MCF 10A (cell line): ENCODE data around the gene TRPM4. TPM values are rescaled to one million over a fixed set of nuclear protein-coding genes. Genes with fewer than 3 reads are reported as not detected.

ENCODE experiments used
- BruUV-seq: library from RNA; stranded (reverse); fragments of 400-500 nt; replicated peaks from 2 replicates; lab custom pipeline; 2021; lab: Mats Ljungman, UMichigan
- CTCF ChIA-PET: fragments of 300-600 bp; sonication (Branson Sonifier 250); formaldehyde crosslinking; extraction: SDS; loops from one replicate; lab custom pipeline; 2021; ENCODE audit warnings: antibody characterized with exemption, inconsistent platforms; lab: Yijun Ruan, JAX
- POLR2A ChIA-PET: fragments of 300-600, 350-650 bp; sonication (Branson Sonifier 250); formaldehyde crosslinking; extraction: SDS; loops from one replicate; lab custom pipeline; 2020; ENCODE audit warnings: antibody characterized with exemption, inconsistent platforms; lab: Yijun Ruan, JAX
- DNase-seq: peaks from one replicate; pipeline ENCODE4 v3.0.0-alpha.2; 2018; ENCODE audit not compliant: unreplicated experiment
- H3K27ac Mint-ChIP-seq: one replicate; pipeline ENCODE4 v1.8.0; 2022; ENCODE audit warnings: mild to moderate bottlenecking, low read depth, mixed read lengths; ENCODE audit not compliant: unreplicated experiment
- H3K27me3 Mint-ChIP-seq: one replicate; pipeline ENCODE4 v1.8.0; 2022; ENCODE audit warnings: mixed read lengths; ENCODE audit not compliant: insufficient read depth, unreplicated experiment
- H3K36me3 Mint-ChIP-seq: one replicate; pipeline ENCODE4 v1.8.0; 2022; ENCODE audit warnings: mild to moderate bottlenecking, moderate library complexity, mixed read lengths; ENCODE audit not compliant: insufficient read depth, unreplicated experiment
- H3K4me1 Mint-ChIP-seq: one replicate; pipeline ENCODE4 v1.8.0; 2022; ENCODE audit warnings: mixed read lengths; ENCODE audit not compliant: insufficient read depth, unreplicated experiment
- H3K4me3 Mint-ChIP-seq: one replicate; pipeline ENCODE4 v1.8.0; 2022; ENCODE audit warnings: mild to moderate bottlenecking, moderate library complexity, mixed read lengths; ENCODE audit not compliant: unreplicated experiment
- H3K9me3 Mint-ChIP-seq: one replicate; pipeline ENCODE4 v1.8.0; 2022; ENCODE audit warnings: mixed read lengths; ENCODE audit not compliant: unreplicated experiment
- intact Hi-C: fragments of 100-400 bp; cut with micrococcal nuclease; formaldehyde crosslinking; loops from 2 replicates; pipeline ENCODE4 v1.14.1; 2022
- total RNA-seq: library from RNA; stranded (reverse); gene quantifications from 2 replicates; pipeline ENCODE4 v1.2.3, GENCODE V29; 2022
- TF ChIP-seq, protein P1 (sequence below): fragments of 200-600 bp; IDR thresholded peaks from one replicate; pipeline ENCODE4 v1.8.0; 2022; ENCODE audit warnings: antibody characterized with exemption, mild to moderate bottlenecking; ENCODE audit not compliant: unreplicated experiment

The TRPM4 gene
- total RNA-seq, 1 experiment from 2014 or later, result 21.2 TPM

DNA sequence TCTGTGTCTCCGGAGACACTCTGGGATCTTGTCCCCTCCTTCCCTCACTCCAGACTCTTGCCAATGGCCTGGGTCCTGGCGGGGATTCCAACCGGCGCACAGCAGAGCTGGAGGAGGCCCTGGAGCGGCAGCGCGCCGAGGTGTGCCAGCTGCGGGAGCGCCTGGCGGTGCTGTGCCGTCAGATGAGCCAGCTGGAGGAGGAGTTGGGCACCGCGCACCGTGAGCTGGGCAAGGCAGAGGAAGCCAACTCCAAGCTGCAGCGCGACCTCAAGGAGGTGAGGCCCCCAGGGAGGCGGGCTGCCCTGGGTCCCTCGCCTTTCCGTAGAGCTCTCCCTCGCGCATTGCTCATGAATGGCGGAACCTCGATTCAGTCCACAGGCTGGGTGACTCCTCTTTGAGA is 27.3 kb upstream of the TRPM4 start:
- H3K4me3 Mint-ChIP-seq, result no peak overlapping the region
- POLR2A ChIA-PET, result interaction anchor here (2.8 kb wide), 1 partner anchor 13 kb away, joined by 11 read pairs; no protein-coding TSS in a partner anchor
- H3K36me3 Mint-ChIP-seq, result peaks cover 16% of the 10 kb centered on the region
- no TSS peak for BruUV-seq
- CTCF ChIA-PET, result interaction anchor here (0.9 to 2.3 kb wide), 4 partner anchors 11 to 69 kb away, joined by 3 to 8 read pairs (median 6); partner anchors contain the start of gene PPFIA3
- no peaks in the 10 kb centered on the region for H3K9me3 Mint-ChIP-seq
- intact Hi-C loops, result no loop called here
- TF ChIP-seq, protein P1, sequence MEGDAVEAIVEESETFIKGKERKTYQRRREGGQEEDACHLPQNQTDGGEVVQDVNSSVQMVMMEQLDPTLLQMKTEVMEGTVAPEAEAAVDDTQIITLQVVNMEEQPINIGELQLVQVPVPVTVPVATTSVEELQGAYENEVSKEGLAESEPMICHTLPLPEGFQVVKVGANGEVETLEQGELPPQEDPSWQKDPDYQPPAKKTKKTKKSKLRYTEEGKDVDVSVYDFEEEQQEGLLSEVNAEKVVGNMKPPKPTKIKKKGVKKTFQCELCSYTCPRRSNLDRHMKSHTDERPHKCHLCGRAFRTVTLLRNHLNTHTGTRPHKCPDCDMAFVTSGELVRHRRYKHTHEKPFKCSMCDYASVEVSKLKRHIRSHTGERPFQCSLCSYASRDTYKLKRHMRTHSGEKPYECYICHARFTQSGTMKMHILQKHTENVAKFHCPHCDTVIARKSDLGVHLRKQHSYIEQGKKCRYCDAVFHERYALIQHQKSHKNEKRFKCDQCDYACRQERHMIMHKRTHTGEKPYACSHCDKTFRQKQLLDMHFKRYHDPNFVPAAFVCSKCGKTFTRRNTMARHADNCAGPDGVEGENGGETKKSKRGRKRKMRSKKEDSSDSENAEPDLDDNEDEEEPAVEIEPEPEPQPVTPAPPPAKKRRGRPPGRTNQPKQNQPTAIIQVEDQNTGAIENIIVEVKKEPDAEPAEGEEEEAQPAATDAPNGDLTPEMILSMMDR, result no peak
- H3K4me1 Mint-ChIP-seq, result peaks cover 10% of the 10 kb centered on the region
- H3K27me3 Mint-ChIP-seq, result no peaks in the 10 kb centered on the region
- DNase-seq, result no peak
- H3K27ac Mint-ChIP-seq, result no peak overlapping the region

DNA sequence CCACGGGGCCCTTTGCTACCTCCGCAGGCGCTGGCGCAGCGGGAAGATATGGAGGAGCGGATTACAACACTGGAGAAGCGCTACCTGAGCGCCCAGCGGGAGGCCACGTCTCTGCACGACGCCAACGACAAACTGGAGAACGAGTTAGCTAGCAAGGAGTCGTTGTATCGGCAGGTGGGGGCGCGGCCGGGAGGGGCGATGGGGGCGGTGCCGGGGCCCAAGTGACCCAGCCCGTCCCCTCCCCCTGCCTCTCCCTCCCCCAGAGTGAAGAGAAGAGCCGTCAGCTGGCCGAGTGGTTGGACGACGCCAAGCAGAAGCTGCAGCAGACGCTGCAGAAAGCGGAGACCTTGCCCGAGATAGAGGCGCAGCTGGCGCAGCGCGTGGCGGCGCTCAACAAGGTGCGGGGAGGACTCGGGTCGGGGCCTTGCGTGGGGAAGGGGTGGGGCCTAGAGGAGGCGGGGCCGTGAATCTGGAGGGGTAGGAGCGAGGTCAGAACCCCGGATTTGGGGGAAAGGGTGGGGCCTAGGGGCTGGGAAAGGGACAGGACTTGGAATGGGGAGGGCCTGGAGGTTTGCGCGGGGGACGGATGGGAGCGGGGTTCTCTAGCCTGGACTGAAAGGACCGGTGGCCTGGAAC is 24.5 kb upstream of the TRPM4 start:
- Mint-ChIP-seq H3K36me3 (peaks cover 16% of the 10 kb centered on the region), H3K9me3 (no peaks in the 10 kb centered on the region), H3K4me1 (peaks cover 15% of the 10 kb centered on the region), H3K27ac (no peak overlapping the region), H3K27me3 (no peaks in the 10 kb centered on the region), H3K4me3 (no peak overlapping the region)
- intact Hi-C loops, result no loop called here
- TF ChIP-seq, protein P1, result no peak
- ChIA-PET CTCF (interaction anchor here (0.5 to 1.1 kb wide), 5 partner anchors 8 to 311 kb away, joined by 3 to 4 read pairs (median 3); no protein-coding TSS in a partner anchor), POLR2A (no interaction called here)
- no TSS peak for BruUV-seq
- DNase-seq, result no peak

DNA sequence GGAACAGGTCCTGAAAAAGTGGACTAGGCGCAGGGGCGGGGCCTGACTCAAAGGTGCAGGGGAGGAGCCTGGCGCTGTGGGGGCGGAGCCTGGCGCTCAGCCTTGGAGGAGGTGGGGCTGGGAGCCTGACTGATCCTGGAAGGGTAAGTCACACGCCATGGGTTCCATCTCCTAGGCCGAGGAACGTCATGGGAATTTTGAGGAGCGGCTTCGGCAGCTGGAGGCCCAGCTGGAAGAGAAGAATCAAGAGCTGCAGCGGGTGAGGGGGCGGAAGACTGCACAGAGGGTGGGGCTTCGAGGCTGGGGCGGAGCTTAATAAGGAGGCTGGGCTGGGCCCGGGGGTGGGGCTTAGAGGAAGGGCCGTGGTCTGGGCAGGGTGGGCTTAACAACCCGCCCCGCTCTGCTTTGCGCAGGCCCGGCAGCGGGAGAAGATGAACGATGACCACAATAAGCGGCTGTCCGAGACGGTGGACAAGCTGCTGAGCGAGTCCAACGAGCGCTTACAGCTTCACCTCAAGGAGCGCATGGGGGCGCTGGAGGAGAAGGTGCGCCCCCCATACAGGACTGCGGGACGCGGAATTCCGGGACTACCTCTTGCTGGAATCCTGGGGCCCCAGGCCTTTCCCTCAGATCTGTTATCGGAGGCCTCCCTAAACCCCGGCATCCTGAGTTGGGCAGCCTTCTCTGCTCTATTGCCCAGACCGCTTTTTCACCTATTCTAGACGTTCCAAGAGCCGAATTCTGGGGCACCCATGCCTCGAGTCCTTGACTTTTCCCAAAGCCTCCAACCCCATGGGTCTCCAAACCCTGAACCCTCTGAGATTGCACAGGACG is 23.8 kb upstream of the TRPM4 start:
- CTCF ChIA-PET, result interaction anchor here (0.5 to 1.0 kb wide), 4 partner anchors 14 to 310 kb away, joined by 3 read pairs; no protein-coding TSS in a partner anchor
- no peak overlapping the region for H3K4me3 Mint-ChIP-seq
- POLR2A ChIA-PET, result interaction anchor here (0.6 to 1.1 kb wide), 2 partner anchors 138 to 457 kb away, joined by 3 read pairs; partner anchors contain the start of gene PRR12
- intact Hi-C loops, result no loop called here
- peaks cover 16% of the 10 kb centered on the region for H3K36me3 Mint-ChIP-seq
- peaks cover 8% of the 10 kb centered on the region for H3K4me1 Mint-ChIP-seq
- TF ChIP-seq, protein P1, result no peak
- H3K27ac Mint-ChIP-seq, result no peak overlapping the region
- no peaks in the 10 kb centered on the region for H3K27me3 Mint-ChIP-seq
- no TSS peak for BruUV-seq
- no peak for DNase-seq
- H3K9me3 Mint-ChIP-seq, result no peaks in the 10 kb centered on the region

GRCh38 chr19:49135686-49136085 is 21.9 kb upstream of the TRPM4 start:
- Mint-ChIP-seq H3K27ac (no peak overlapping the region), H3K9me3 (no peaks in the 10 kb centered on the region), H3K27me3 (no peaks in the 10 kb centered on the region), H3K4me3 (no peak overlapping the region), H3K36me3 (peaks cover 16% of the 10 kb centered on the region), H3K4me1 (peaks cover 7% of the 10 kb centered on the region)
- TF ChIP-seq, protein P1, result no peak
- intact Hi-C loops, result no loop called here
- DNase-seq, result no peak
- no TSS peak for BruUV-seq
- POLR2A ChIA-PET, result interaction anchor here (1.0 kb wide), 1 partner anchor 21 kb away, joined by 3 read pairs; the partner anchor contains the start of gene LIN7B
- CTCF ChIA-PET, result interaction anchor here (1.0 kb wide), 1 partner anchor 10 kb away, joined by 5 read pairs; no protein-coding TSS in a partner anchor
